Neural crest cell (in vitro differentiated cells): ENCODE measurements around the gene LMCD1. TPM values are rescaled to one million over a fixed set of nuclear protein-coding genes. Genes with fewer than 3 reads are reported as not detected.

ENCODE experiments used
- DNase-seq: peaks from one replicate; pipeline ENCODE4 v3.0.0; 2021; ENCODE audit warnings: low read depth, mixed read lengths, low spot score
- H3K27ac Mint-ChIP-seq: one replicate; pipeline ENCODE4 v1.8.0; 2021; ENCODE audit warnings: mild to moderate bottlenecking, mixed read lengths; ENCODE audit not compliant: unreplicated experiment
- H3K27me3 Mint-ChIP-seq: 2 replicates; pipeline ENCODE4 v1.8.0; 2021; ENCODE audit warnings: low read depth, mild to moderate bottlenecking, mixed read lengths
- H3K36me3 Mint-ChIP-seq: 2 replicates; pipeline ENCODE4 v1.8.0; 2021; ENCODE audit warnings: low read depth, mild to moderate bottlenecking, mixed read lengths
- H3K4me1 Mint-ChIP-seq: 2 replicates; pipeline ENCODE4 v1.8.0; 2021; ENCODE audit warnings: mixed read lengths
- H3K4me3 Mint-ChIP-seq: one replicate; pipeline ENCODE4 v1.8.0; 2021; ENCODE audit warnings: mild to moderate bottlenecking, mixed read lengths
- H3K9me3 Mint-ChIP-seq: 2 replicates; pipeline ENCODE4 v1.8.0; 2021; ENCODE audit warnings: mixed read lengths
- CTCF ChIP-seq: fragments of 200-600 bp; sonication (generic); conservative IDR thresholded peaks from 2 replicates; pipeline ENCODE4 v1.5.0; 2021; ENCODE audit warnings: antibody characterized with exemption, mild to moderate bottlenecking
- total RNA-seq: library from RNA; stranded (reverse); gene quantifications from 2 replicates; pipeline ENCODE4 v1.2.1, GENCODE V29; 2021

The LMCD1 gene
- total RNA-seq, 1 donor from 2014 or later: 28.4 TPM

DNA sequence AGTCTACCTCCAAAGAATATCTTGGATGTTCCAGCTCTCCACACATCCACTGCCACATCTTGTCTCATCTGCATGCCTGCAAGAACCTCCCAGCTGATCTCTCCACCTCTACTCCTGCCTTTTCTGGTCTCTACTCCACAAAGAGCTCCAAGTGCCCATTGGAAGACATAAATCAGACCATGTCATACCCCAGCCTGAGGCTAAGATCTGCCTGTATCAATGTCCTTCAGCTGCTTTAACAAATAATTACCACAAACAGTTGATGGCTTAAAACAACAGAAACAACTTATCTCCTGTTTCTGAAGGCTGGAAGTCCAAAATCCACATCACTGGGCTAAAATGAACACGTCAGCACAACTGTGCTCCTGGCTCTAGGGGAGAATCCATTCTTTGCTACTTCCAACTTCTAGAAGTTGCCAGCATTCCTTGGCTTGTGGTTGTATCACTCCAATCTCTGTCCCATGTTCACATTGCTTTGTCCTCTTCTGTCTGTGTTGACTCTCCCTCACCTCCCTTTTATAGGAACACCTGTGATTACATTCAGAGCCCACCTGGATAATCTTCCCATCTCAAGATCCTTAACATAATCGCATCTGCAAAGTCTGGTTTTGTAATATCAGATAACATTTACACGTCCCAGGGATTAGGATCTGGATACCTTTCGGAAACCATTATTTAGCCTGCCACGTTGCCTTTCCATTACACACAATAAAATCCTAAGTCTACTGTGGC is 17.0 kb upstream of the LMCD1 start:
- no peak overlapping the region for H3K27ac Mint-ChIP-seq
- peaks cover 12% of the 10 kb centered on the region for H3K4me1 Mint-ChIP-seq
- H3K27me3 Mint-ChIP-seq: no peaks in the 10 kb centered on the region
- no peak for TF ChIP-seq CTCF
- no peak for DNase-seq
- H3K36me3 Mint-ChIP-seq: peaks cover 28% of the 10 kb centered on the region
- H3K9me3 Mint-ChIP-seq: peaks cover 11% of the 10 kb centered on the region
- H3K4me3 Mint-ChIP-seq: no peak overlapping the region

DNA sequence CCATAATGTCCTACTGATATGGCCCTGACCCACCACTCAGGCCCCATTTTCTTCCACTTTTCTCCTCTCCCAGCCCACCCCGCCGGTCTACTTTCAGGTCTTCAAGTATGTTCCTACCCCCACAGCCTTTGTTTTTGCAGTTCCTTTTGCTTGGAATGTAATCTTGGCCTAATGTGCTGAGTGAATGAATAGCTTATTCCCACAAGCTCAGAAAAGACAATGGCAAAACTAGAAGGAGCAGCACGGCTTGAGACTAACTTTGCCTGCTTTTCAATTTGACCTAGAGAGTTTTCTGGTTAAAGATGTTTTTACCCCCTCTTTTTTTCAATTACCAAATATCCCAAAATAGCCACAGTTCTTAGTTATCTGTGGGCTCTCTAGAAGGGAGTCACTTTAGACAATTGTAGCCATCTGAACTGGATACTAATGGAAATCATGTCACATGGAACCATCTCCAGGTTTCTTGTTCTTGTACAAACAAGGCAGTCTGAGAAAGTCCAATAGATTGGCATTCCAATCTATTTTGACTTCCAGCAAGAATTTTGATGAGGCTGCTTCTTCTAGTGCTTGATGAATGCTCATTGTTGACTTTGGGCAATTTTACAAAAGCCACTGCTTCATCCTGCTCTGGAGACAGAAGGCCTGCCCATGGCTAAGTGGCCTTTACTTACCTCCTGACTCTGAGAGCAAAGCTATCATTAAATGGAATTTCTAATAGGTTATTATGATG is 16.3 kb upstream of the LMCD1 start:
- Mint-ChIP-seq H3K9me3 (peaks cover 11% of the 10 kb centered on the region), H3K4me3 (no peak overlapping the region), H3K27ac (no peak overlapping the region), H3K4me1 (peaks cover 19% of the 10 kb centered on the region), H3K27me3 (no peaks in the 10 kb centered on the region), H3K36me3 (peaks cover 28% of the 10 kb centered on the region)
- TF ChIP-seq CTCF: no peak
- no peak for DNase-seq

DNA sequence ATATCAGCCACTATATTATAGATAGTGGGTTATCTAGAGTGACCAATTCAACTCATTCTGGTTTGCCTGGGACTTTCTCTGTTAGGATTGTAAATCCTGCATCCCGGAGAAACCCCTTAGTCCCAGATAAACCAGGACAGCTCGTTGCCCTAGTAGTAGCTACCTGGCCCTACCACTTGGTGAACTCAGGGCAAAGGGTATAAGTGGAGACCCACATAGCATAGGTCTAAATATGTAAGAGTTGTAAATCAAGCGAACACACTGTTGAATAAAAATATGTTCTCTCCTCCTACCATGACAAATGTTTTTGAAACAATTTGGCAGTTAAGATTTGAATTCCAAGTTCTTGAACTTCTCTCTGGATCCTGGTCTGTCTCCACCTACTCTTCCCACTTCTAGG is 15.7 kb upstream of the LMCD1 start:
- Mint-ChIP-seq H3K4me3 (no peak overlapping the region), H3K27ac (no peak overlapping the region), H3K9me3 (peaks cover 11% of the 10 kb centered on the region), H3K4me1 (peaks cover 22% of the 10 kb centered on the region), H3K27me3 (no peaks in the 10 kb centered on the region), H3K36me3 (peaks cover 28% of the 10 kb centered on the region)
- no peak for TF ChIP-seq CTCF
- DNase-seq: no peak

GRCh38 chr3:8486434-8486833 is 15.2 kb upstream of the LMCD1 start:
- Mint-ChIP-seq H3K27ac (no peak overlapping the region), H3K9me3 (peaks cover 11% of the 10 kb centered on the region), H3K4me1 (peaks cover 25% of the 10 kb centered on the region), H3K27me3 (no peaks in the 10 kb centered on the region), H3K4me3 (no peak overlapping the region), H3K36me3 (peaks cover 25% of the 10 kb centered on the region)
- TF ChIP-seq CTCF: no peak
- DNase-seq: no peak

- Mint-ChIP-seq H3K27me3 (no peaks in the 10 kb centered on the region), H3K27ac (no peak overlapping the region), H3K9me3 (peaks cover 11% of the 10 kb centered on the region), H3K4me1 (peaks cover 29% of the 10 kb centered on the region), H3K4me3 (no peak overlapping the region), H3K36me3 (peaks cover 24% of the 10 kb centered on the region)
- no peak for TF ChIP-seq CTCF
- DNase-seq: no peak
These were observed 14.7 kb upstream of the LMCD1 start for GRCh38 chr3:8486936-8487335.
